HL-60 (cell line): Measurements from ENCODE around the gene EPHX1.
A peak's percentile ranks its signal among the peaks of the same experiment; 100 is the strongest.
"Not testable (repeated sequence)": the region's sequence is repeated elsewhere in the genome, so short reads cannot be mapped to it uniquely, and the experiment has no call there.

Experiments
- DNase-seq, 2 experiments: peaks; one replicate each; pipeline ENCODE4 v3.0.0-alpha.2; 2010 to 2020; ENCODE audit warnings: low read depth in 1 of 2, low spot score in 1 of 2
- H3K27ac ChIP-seq: fragments of 250-450 bp; sonication (Bioruptor Pico); replicated peaks from 2 replicates; pipeline ENCODE4 v1.5.1; 2020; ENCODE audit warnings: mild to moderate bottlenecking, moderate library complexity
- H3K27me3 ChIP-seq: fragments of 250-450 bp; sonication (Bioruptor Pico); 2 replicates; pipeline ENCODE4 v1.5.1; 2021; ENCODE audit warnings: mild to moderate bottlenecking, moderate library complexity; ENCODE audit not compliant: insufficient read depth, poor library complexity, severe bottlenecking
- H3K4me3 ChIP-seq: replicated peaks from 2 replicates; pipeline ENCODE4 v1.5.1; 2011; ENCODE audit warnings: mild to moderate bottlenecking, control low read depth, low read length; ENCODE audit not compliant: insufficient read depth
- GABPA ChIP-seq: IDR thresholded peaks from 2 replicates; pipeline ENCODE4 v1.6.1; 2012; ENCODE audit warnings: low read depth
- POLR2AphosphoS5 ChIP-seq: IDR thresholded peaks from 2 replicates; pipeline ENCODE4 v1.6.1; 2012; ENCODE audit warnings: low read depth
- REST ChIP-seq: IDR thresholded peaks from 2 replicates; pipeline ENCODE4 v1.6.1; 2012; ENCODE audit warnings: low read depth; ENCODE audit not compliant: insufficient replicate concordance
- SPI1 ChIP-seq: IDR thresholded peaks from 2 replicates; pipeline ENCODE4 v1.6.1; 2012; ENCODE audit warnings: low read depth, mild to moderate bottlenecking, borderline replicate concordance
- TF ChIP-seq, protein P1 (sequence below): IDR thresholded peaks from one replicate; pipeline ENCODE4 v1.5.1; 2011; ENCODE audit warnings: low read length, control low read depth, inconsistent platforms; ENCODE audit not compliant: insufficient read depth

EPHX1 gene

GRCh38 chr1:225808136-225808535, 1.8 kb upstream of the EPHX1 start:
- no peak overlapping the region for H3K4me3 ChIP-seq

DNA sequence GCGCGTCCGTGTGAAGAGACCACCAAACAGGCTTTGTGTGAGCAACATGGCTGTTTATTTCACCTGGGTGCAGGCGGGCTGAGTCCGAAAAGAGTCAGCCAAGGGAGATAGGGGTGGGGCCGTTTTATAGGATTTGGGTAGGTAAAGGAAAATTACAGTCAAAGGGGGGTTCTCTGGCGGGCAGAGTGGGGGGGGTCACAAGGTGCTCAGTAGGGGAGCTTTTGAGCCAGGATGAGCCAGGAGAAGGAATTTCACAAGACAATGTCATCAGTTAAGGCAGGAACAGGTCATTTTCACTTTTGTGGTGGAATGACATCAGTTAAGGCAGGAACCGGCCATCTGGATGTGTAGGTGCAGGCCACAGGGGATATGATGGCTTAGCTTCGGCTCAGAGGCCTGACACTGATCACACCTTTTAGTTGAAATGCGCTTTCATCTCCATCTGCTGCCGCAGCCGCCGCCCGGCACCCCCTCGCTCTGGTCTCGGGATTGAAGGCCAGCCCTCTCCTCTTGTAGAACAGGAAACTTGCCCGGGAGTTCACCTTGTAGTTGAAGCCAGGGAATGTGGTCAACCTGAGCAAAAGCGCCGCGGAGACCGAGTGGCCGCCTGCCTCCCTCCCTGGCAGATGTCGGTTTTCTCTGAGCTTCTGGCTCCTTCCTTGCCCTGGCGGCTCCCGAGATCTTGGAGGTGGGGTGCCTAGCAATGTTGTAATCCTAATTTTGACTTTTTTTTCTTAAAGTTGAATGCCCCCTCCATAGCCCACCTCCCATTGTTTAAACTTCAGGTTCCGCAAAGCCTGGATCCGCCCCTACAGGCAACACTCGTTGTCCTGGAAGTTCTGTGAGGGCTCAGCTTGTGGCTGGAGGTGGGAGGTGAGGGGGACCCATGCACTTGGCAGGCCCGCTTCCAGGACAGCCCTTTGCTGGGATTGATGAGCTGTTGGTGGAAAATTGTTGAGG, 935 bp downstream of the EPHX1 start:
- peak overlapping the region; percentile 67 for H3K4me3 ChIP-seq
- not testable (repeated sequence) for DNase-seq, H3K27me3 ChIP-seq, H3K27ac ChIP-seq

More at GRCh38 chr1:225808136-225808535, 1.8 kb upstream of the EPHX1 start:
- no peak overlapping the region for H3K27ac ChIP-seq
- TF ChIP-seq SPI1 (no peak), REST (no peak), GABPA (no peak), POLR2AphosphoS5 (no peak)
- TF ChIP-seq, protein P1, sequence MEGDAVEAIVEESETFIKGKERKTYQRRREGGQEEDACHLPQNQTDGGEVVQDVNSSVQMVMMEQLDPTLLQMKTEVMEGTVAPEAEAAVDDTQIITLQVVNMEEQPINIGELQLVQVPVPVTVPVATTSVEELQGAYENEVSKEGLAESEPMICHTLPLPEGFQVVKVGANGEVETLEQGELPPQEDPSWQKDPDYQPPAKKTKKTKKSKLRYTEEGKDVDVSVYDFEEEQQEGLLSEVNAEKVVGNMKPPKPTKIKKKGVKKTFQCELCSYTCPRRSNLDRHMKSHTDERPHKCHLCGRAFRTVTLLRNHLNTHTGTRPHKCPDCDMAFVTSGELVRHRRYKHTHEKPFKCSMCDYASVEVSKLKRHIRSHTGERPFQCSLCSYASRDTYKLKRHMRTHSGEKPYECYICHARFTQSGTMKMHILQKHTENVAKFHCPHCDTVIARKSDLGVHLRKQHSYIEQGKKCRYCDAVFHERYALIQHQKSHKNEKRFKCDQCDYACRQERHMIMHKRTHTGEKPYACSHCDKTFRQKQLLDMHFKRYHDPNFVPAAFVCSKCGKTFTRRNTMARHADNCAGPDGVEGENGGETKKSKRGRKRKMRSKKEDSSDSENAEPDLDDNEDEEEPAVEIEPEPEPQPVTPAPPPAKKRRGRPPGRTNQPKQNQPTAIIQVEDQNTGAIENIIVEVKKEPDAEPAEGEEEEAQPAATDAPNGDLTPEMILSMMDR: no peak
- no peaks in the 10 kb centered on the region for H3K27me3 ChIP-seq
- no peak for DNase-seq

DNA sequence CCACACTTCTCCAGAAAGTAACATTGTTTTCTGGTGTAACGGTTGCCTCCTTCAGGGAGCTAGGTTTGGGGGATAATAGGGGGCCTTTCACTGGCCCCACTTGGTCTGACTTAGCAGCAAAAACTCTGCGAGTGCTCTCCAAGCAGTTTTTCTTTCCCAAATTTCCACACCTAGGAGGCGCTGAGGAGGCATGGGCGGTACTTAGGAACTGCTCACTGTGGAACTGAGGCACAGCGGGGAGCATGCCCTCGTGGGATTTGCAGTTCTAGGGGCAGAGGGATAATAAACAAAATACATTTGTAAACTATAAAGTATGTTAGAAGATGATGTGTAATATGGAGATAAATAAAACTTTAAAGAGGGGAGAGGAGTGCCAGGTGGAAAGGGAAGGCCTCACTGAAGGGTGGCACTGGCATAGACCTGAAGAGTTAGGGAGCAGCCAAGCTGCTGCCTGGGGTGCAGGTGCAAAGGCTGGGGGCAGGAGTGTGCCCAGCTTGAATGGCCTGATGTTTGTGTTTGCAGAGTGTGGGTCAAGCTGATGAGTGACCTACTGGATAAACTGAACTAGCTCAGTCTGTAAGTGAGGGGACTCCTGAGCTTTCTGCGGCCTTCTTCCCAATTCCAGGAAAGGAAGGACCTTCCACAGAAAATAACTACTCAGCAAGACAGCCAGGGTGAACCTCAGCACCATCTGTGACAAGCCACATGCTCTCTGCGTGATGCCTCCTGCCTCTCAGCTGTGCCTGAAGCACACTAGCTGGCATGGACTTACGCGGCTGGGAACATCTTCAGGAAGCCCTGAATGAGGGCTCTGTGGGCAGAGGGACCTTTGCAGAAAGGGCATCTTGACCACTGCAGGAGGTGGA, 1.9 kb downstream of the EPHX1 start:
- TF ChIP-seq, protein P1: no peak
- TF ChIP-seq SPI1 (no peak), POLR2AphosphoS5 (no peak), GABPA (no peak), REST (no peak)
- no peak overlapping the region for H3K4me3 ChIP-seq
- DNase-seq: no peak
- H3K27ac ChIP-seq: no peak overlapping the region
- no peaks in the 10 kb centered on the region for H3K27me3 ChIP-seq
